ENCODE data around the gene ARHGEF4. TPM values are rescaled to one million over a fixed set of nuclear protein-coding genes. Genes with fewer than 3 reads are reported as not detected.

Gene ARHGEF4
- total RNA-seq, 4 donors from 2014 or later: 23.7 to 51.5 (median 37.1) TPM

- intact Hi-C loops (cut with DNase I): no loop called here
- Histone ChIP-seq H3K36me3 (no peaks in the 10 kb centered on the region), H3K27me3 (peaks cover 0 to 21% (median 0%) of the 10 kb centered on the region in 4 donors), H3K27ac (replicated peaks in 1 of 4) (no peak overlapping the region), H3K4me1 (no peaks in the 10 kb centered on the region), H3K4me3 (no peak overlapping the region), H3K9me3 (no peaks in the 10 kb centered on the region)
- DNase-seq (ENCODE audit: extremely low spot score): no peak
- 87% methylated on average over 16 of the region's 18 CpGs for WGBS
- TF ChIP-seq POLR2AphosphoS5 (IDR thresholded peaks at IDR 0.05) (no peak), POLR2A (IDR thresholded peaks at IDR 0.05; ENCODE audit: low read depth) (no peak), CTCF (IDR thresholded peaks at IDR 0.05) (no peak), EP300 (IDR thresholded peaks at IDR 0.05) (no peak)
Observed at GRCh38 chr2:130846686-130847375, 10.1 kb downstream of the ARHGEF4 start.

GRCh38 chr2:130847776-130848525, 11.2 kb downstream of the ARHGEF4 start:
- 84% methylated on average over 7 of the region's 19 CpGs for WGBS
- DNase-seq (ENCODE audit: extremely low spot score): no peak
- Histone ChIP-seq H3K4me3 (no peak overlapping the region), H3K9me3 (no peaks in the 10 kb centered on the region), H3K27me3 (peaks cover 0 to 14% (median 0%) of the 10 kb centered on the region in 4 donors), H3K36me3 (no peaks in the 10 kb centered on the region), H3K4me1 (no peaks in the 10 kb centered on the region), H3K27ac (replicated peaks in 1 of 4) (no peak overlapping the region)
- intact Hi-C loops (cut with DNase I): no loop called here
- TF ChIP-seq EP300 (IDR thresholded peaks at IDR 0.05) (no peak), POLR2A (IDR thresholded peaks at IDR 0.05; ENCODE audit: low read depth) (no peak), POLR2AphosphoS5 (IDR thresholded peaks at IDR 0.05) (no peak), CTCF (IDR thresholded peaks at IDR 0.05) (no peak)

GRCh38 chr2:130848526-130849210, 12.0 kb downstream of the ARHGEF4 start:
- intact Hi-C loops (cut with DNase I): no loop called here
- WGBS: 72% methylated on average over 11 of the region's 12 CpGs
- DNase-seq (ENCODE audit: extremely low spot score): no peak
- TF ChIP-seq POLR2A (IDR thresholded peaks at IDR 0.05; ENCODE audit: low read depth) (no peak), POLR2AphosphoS5 (IDR thresholded peaks at IDR 0.05) (no peak), CTCF (IDR thresholded peaks at IDR 0.05) (no peak), EP300 (IDR thresholded peaks at IDR 0.05) (no peak)
- H3K27me3 ChIP-seq: peaks cover 0 to 7% (median 0%) of the 10 kb centered on the region in 4 donors
- no peaks in the 10 kb centered on the region for H3K36me3 ChIP-seq
- no peaks in the 10 kb centered on the region for H3K9me3 ChIP-seq
- H3K4me3 ChIP-seq: no peak overlapping the region
- H3K27ac ChIP-seq (replicated peaks in 1 of 4): no peak overlapping the region
- H3K4me1 ChIP-seq: no peaks in the 10 kb centered on the region

- Histone ChIP-seq H3K9me3 (no peaks in the 10 kb centered on the region), H3K4me1 (no peaks in the 10 kb centered on the region), H3K36me3 (no peaks in the 10 kb centered on the region), H3K4me3 (no peak overlapping the region), H3K27ac (replicated peaks in 1 of 4) (no peak overlapping the region), H3K27me3 (no peaks in the 10 kb centered on the region)
- WGBS: 57% methylated on average over 6 of the region's 10 CpGs
- DNase-seq (ENCODE audit: extremely low spot score): no peak
- no peak for TF ChIP-seq POLR2AphosphoS5 (IDR thresholded peaks at IDR 0.05)
- TF ChIP-seq EP300 (IDR thresholded peaks at IDR 0.05): no peak
- no peak for TF ChIP-seq POLR2A (IDR thresholded peaks at IDR 0.05; ENCODE audit: low read depth)
- TF ChIP-seq CTCF (IDR thresholded peaks at IDR 0.05): no peak
- intact Hi-C loops (cut with DNase I): no loop called here
Observed at GRCh38 chr2:130849896-130850787, 13.4 kb downstream of the ARHGEF4 start.
